ENCODE data around the gene VSIG10.

VSIG10 gene

DNA sequence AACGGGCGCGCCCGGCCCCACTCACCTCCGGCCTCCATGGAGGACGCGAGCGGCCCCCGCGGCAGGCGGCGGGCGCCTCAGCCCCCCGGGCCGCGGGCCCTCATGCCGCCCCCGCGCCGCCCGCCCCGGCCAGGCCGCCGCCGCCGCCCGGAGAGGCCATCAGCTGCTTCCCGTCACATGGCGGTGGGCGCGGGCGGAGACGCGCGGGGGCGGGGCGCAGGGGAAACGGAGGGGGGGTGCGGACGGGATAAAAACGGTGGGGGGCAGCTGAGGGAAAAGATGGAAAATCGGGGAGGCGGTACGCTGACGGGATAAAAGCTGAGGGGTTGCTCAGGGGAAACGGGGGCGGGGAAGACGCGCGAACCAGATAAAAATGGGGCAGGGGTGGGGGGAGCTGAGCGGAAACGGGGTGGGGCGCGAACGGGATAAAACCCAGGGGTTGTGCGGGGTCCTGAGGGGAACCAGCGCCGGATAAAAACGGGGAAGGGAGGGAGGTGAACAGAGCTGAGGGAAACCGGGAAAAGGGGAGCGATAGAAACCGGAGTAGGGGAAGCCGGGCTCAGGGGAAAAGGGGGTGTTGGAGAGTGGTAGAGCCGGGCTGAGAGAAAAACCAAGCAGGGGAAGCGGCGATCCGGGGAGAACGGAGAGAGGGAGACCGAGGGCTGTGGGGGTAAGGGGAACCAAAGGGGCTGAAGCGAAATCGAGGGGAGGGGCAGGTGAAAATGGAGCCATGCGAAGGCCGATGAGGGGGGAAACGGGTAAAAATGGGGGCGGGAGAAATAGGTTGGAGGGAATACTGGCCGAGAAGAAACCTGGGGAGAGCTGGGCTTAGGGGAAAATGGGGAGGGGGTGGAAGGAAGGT is 42.6 kb downstream of the VSIG10 start, which contains the start of gene WSB2 (continued):
- TF ChIP-seq ZNF544 (tag by site-specific recombination; IDR thresholded peaks at IDR 0.05), result no peak
- peak; percentile 22 for TF ChIP-seq EGR2 (tag by site-specific recombination; IDR thresholded peaks at IDR 0.05; ENCODE audit: low read depth)
- no peak for TF ChIP-seq GLI2 (tag by site-specific recombination; IDR thresholded peaks at IDR 0.05; ENCODE audit: borderline replicate concordance, low read depth)
- TF ChIP-seq ZBTB20 (tag by site-specific recombination; IDR thresholded peaks at IDR 0.05), result peak; percentile 79
- TF ChIP-seq, protein P1, sequence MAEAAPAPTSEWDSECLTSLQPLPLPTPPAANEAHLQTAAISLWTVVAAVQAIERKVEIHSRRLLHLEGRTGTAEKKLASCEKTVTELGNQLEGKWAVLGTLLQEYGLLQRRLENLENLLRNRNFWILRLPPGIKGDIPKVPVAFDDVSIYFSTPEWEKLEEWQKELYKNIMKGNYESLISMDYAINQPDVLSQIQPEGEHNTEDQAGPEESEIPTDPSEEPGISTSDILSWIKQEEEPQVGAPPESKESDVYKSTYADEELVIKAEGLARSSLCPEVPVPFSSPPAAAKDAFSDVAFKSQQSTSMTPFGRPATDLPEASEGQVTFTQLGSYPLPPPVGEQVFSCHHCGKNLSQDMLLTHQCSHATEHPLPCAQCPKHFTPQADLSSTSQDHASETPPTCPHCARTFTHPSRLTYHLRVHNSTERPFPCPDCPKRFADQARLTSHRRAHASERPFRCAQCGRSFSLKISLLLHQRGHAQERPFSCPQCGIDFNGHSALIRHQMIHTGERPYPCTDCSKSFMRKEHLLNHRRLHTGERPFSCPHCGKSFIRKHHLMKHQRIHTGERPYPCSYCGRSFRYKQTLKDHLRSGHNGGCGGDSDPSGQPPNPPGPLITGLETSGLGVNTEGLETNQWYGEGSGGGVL (tag by site-specific recombination; IDR thresholded peaks at IDR 0.05), result peak; percentile 89
- TF ChIP-seq KLF7 (tag by site-specific recombination; IDR thresholded peaks at IDR 0.05; ENCODE audit: borderline replicate concordance), result 0 out of 2 replicates have a peak, but pooled peaks have one; percentile 34
- TF ChIP-seq ZFP69B (tag by site-specific recombination; IDR thresholded peaks at IDR 0.05), result no peak
- no peak for TF ChIP-seq ZNF266 (tag by site-specific recombination; IDR thresholded peaks at IDR 0.05; ENCODE audit: low read depth)
- no peak for TF ChIP-seq ZSCAN16 (tag by site-specific recombination; IDR thresholded peaks at IDR 0.05)
- no peak for TF ChIP-seq ZFP3 (tag by site-specific recombination; IDR thresholded peaks at IDR 0.05; ENCODE audit: low read depth)
- no peak for TF ChIP-seq ZNF248 (tag by site-specific recombination; IDR thresholded peaks at IDR 0.05)
- 0 out of 2 replicates have a peak, but pooled peaks have one; percentile 10 for TF ChIP-seq WT1 (tag by site-specific recombination; IDR thresholded peaks at IDR 0.05)
- TF ChIP-seq, protein P2, sequence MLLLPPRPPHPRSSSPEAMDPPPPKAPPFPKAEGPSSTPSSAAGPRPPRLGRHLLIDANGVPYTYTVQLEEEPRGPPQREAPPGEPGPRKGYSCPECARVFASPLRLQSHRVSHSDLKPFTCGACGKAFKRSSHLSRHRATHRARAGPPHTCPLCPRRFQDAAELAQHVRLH (tag by site-specific recombination; IDR thresholded peaks at IDR 0.05), result no peak
- peak; percentile 72 for TF ChIP-seq PRDM1 (tag by site-specific recombination; IDR thresholded peaks at IDR 0.05)
- TF ChIP-seq ZNF341 (tag by site-specific recombination; IDR thresholded peaks at IDR 0.05; ENCODE audit: low read depth), result peak; percentile 13; the same call in 1 of the 2 replicates
- TF ChIP-seq, protein P3, sequence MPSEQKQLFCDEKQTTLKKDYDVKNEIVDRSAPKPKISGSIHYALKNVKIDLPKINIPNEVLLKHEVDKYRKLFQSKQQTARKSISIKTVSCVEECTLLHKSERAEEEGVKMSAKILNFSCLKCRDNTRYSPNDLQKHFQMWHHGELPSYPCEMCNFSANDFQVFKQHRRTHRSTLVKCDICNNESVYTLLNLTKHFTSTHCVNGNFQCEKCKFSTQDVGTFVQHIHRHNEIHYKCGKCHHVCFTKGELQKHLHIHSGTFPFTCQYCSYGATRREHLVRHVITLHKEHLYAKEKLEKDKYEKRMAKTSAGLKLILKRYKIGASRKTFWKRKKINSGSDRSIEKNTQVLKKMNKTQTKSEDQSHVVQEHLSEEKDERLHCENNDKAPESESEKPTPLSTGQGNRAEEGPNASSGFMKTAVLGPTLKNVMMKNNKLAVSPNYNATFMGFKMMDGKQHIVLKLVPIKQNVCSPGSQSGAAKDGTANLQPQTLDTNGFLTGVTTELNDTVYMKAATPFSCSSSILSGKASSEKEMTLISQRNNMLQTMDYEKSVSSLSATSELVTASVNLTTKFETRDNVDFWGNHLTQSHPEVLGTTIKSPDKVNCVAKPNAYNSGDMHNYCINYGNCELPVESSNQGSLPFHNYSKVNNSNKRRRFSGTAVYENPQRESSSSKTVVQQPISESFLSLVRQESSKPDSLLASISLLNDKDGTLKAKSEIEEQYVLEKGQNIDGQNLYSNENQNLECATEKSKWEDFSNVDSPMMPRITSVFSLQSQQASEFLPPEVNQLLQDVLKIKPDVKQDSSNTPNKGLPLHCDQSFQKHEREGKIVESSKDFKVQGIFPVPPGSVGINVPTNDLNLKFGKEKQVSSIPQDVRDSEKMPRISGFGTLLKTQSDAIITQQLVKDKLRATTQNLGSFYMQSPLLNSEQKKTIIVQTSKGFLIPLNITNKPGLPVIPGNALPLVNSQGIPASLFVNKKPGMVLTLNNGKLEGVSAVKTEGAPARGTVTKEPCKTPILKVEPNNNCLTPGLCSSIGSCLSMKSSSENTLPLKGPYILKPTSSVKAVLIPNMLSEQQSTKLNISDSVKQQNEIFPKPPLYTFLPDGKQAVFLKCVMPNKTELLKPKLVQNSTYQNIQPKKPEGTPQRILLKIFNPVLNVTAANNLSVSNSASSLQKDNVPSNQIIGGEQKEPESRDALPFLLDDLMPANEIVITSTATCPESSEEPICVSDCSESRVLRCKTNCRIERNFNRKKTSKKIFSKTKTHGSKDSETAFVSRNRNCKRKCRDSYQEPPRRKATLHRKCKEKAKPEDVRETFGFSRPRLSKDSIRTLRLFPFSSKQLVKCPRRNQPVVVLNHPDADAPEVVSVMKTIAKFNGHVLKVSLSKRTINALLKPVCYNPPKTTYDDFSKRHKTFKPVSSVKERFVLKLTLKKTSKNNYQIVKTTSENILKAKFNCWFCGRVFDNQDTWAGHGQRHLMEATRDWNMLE (tag by site-specific recombination; conservative IDR thresholded peaks at IDR 0.05; ENCODE audit: low read depth), result no peak
- no peak for TF ChIP-seq ZNF513 (tag by site-specific recombination; IDR thresholded peaks at IDR 0.05)
- peak; percentile 12; the same call in 1 of the 2 replicates for TF ChIP-seq ZNF629 (tag by site-specific recombination; IDR thresholded peaks at IDR 0.05)
- no peak for TF ChIP-seq ZNF585B (tag by site-specific recombination; IDR thresholded peaks at IDR 0.05)
- no peak for TF ChIP-seq PRDM6 (tag by site-specific recombination; IDR thresholded peaks at IDR 0.05)
- TF ChIP-seq SALL2 (tag by site-specific recombination; IDR thresholded peaks at IDR 0.05; ENCODE audit: borderline replicate concordance), result no peak
- 0 out of 2 replicates have a peak, but pooled peaks have one; percentile 45 for TF ChIP-seq ZEB2 (tag by site-specific recombination; IDR thresholded peaks at IDR 0.05)
- no peak for TF ChIP-seq ZNF280C (tag by site-specific recombination; IDR thresholded peaks at IDR 0.05)
- TF ChIP-seq KLF8 (tag by site-specific recombination; IDR thresholded peaks at IDR 0.05), result 0 out of 2 replicates have a peak, but pooled peaks have one; percentile 35
- TF ChIP-seq ZNF843 (tag by site-specific recombination; IDR thresholded peaks at IDR 0.05), result 0 out of 2 replicates have a peak, but pooled peaks have one; percentile 33
- peak; percentile 58 for TF ChIP-seq ZNF366 (tag by site-specific recombination; conservative IDR thresholded peaks at IDR 0.05)
- TF ChIP-seq ZNF169 (tag by site-specific recombination; IDR thresholded peaks at IDR 0.05), result no peak
